Tibial nerve (tissue), 3 donors: ENCODE data around the gene ORM1.

ENCODE experiments used
- POLR2A ChIP-seq, 2 donors: fragments of 450-650 bp; IDR thresholded peaks; one replicate each; pipeline ENCODE4 v1.6.1; 2017; ENCODE audit warnings: antibody characterized with exemption in 2 of 2, mild to moderate bottlenecking in 2 of 2, moderate library complexity in 2 of 2
- TF ChIP-seq, protein P1 (sequence below), 5 experiments: fragments of 200-600 bp in 3 of 5; fragments of 450-650 bp in 2 of 5; sonication (generic) in 3 of 5; IDR thresholded peaks; one replicate each; pipeline ENCODE4 v1.5.1; 2016 to 2019; ENCODE audit warnings: antibody characterized with exemption in 5 of 5, mild to moderate bottlenecking in 3 of 5, moderate library complexity in 2 of 5

DNA sequence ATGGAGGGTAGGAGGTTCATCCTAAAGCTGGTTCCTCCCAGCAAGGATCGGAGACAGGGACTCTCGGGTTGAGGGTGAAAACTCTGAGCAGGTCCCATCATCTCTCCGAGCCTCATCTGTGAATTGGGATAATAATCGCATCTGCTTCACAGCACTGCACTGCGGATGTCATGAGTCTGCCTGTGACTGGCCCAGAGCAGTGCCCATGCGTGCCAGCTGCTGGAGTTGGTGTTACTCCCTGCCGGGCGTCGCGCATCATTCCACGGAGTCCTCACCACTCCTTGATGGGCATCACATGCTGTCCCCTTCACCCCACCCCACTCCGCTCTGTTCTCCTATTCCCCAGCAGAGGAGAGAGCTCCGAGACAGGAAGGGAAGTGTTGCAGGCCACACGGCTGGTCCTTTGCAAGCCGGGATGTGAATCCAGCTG is 35.1 kb upstream of the ORM1 start:
- TF ChIP-seq, protein P1, sequence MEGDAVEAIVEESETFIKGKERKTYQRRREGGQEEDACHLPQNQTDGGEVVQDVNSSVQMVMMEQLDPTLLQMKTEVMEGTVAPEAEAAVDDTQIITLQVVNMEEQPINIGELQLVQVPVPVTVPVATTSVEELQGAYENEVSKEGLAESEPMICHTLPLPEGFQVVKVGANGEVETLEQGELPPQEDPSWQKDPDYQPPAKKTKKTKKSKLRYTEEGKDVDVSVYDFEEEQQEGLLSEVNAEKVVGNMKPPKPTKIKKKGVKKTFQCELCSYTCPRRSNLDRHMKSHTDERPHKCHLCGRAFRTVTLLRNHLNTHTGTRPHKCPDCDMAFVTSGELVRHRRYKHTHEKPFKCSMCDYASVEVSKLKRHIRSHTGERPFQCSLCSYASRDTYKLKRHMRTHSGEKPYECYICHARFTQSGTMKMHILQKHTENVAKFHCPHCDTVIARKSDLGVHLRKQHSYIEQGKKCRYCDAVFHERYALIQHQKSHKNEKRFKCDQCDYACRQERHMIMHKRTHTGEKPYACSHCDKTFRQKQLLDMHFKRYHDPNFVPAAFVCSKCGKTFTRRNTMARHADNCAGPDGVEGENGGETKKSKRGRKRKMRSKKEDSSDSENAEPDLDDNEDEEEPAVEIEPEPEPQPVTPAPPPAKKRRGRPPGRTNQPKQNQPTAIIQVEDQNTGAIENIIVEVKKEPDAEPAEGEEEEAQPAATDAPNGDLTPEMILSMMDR (IDR thresholded peaks at IDR 0.05) = no peak
- TF ChIP-seq POLR2A (IDR thresholded peaks at IDR 0.05) = no peak
